HL-60 (cell line): ENCODE data around the gene LCN6.

Experiments
- DNase-seq, 2 experiments: peaks; one replicate each; pipeline ENCODE4 v3.0.0-alpha.2; 2010 to 2020; ENCODE audit warnings: low read depth in 1 of 2, low spot score in 1 of 2
- H3K27ac ChIP-seq: fragments of 250-450 bp; sonication (Bioruptor Pico); replicated peaks from 2 replicates; pipeline ENCODE4 v1.5.1; 2020; ENCODE audit warnings: mild to moderate bottlenecking, moderate library complexity
- H3K27me3 ChIP-seq: fragments of 250-450 bp; sonication (Bioruptor Pico); 2 replicates; pipeline ENCODE4 v1.5.1; 2021; ENCODE audit warnings: mild to moderate bottlenecking, moderate library complexity; ENCODE audit not compliant: insufficient read depth, poor library complexity, severe bottlenecking
- H3K4me3 ChIP-seq: replicated peaks from 2 replicates; pipeline ENCODE4 v1.5.1; 2011; ENCODE audit warnings: mild to moderate bottlenecking, control low read depth, low read length; ENCODE audit not compliant: insufficient read depth
- GABPA ChIP-seq: IDR thresholded peaks from 2 replicates; pipeline ENCODE4 v1.6.1; 2012; ENCODE audit warnings: low read depth
- POLR2AphosphoS5 ChIP-seq: IDR thresholded peaks from 2 replicates; pipeline ENCODE4 v1.6.1; 2012; ENCODE audit warnings: low read depth
- SPI1 ChIP-seq: IDR thresholded peaks from 2 replicates; pipeline ENCODE4 v1.6.1; 2012; ENCODE audit warnings: low read depth, mild to moderate bottlenecking, borderline replicate concordance
- TF ChIP-seq, protein P1 (sequence below): IDR thresholded peaks from one replicate; pipeline ENCODE4 v1.5.1; 2011; ENCODE audit warnings: low read length, control low read depth, inconsistent platforms; ENCODE audit not compliant: insufficient read depth
- TF ChIP-seq, protein P2 (sequence below): IDR thresholded peaks from 2 replicates; pipeline ENCODE4 v1.6.1; 2012; ENCODE audit warnings: low read depth; ENCODE audit not compliant: insufficient replicate concordance

LCN6 gene

DNA sequence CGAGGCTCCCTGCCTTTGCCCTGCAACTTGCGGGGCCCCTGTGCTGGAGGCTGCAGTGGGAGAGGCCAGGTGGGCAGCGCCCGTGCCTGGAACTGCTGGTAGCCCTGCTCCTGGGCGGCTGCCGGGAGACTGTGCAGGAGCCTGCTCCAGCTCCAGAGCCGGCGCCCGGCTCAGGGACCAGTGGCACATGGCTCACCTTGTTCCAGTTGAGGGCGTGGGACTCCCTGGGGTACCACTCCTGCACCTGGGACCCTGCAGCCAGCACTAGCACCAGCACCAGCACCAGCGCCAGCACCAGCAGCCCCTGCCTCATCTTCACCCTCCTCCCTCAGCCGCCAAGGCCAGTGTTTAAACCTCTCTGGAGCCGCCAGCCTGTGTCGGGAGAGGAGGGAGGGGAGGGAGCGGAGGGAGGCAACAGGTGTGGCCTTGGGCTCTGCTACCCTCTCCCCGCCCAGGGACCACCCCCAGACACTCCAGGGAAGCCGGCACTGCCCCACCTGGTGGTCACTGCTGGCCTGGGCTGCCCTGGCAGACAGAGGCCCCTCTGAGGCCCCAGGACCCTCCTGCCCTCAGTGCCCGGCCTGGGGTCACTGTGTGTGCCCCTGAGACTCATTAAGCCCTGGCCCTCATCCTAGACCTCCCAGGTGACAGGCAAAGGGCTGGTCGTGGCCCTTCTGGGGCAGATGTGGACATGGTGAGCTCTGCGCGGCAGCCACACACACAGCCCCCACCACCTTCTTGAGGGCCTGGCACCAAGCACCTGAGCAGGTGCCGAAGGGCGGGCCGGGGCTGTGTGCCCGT is 5.5 kb downstream of the LCN6 start, which contains the start of gene LCN10:
Gene LCN10, minus strand, starts transcription at position 350 of the 801 bp plus-strand sequence. Its CDS starts 37 bp downstream, at position 313.
- TF ChIP-seq SPI1 = no peak
- TF ChIP-seq, protein P1, sequence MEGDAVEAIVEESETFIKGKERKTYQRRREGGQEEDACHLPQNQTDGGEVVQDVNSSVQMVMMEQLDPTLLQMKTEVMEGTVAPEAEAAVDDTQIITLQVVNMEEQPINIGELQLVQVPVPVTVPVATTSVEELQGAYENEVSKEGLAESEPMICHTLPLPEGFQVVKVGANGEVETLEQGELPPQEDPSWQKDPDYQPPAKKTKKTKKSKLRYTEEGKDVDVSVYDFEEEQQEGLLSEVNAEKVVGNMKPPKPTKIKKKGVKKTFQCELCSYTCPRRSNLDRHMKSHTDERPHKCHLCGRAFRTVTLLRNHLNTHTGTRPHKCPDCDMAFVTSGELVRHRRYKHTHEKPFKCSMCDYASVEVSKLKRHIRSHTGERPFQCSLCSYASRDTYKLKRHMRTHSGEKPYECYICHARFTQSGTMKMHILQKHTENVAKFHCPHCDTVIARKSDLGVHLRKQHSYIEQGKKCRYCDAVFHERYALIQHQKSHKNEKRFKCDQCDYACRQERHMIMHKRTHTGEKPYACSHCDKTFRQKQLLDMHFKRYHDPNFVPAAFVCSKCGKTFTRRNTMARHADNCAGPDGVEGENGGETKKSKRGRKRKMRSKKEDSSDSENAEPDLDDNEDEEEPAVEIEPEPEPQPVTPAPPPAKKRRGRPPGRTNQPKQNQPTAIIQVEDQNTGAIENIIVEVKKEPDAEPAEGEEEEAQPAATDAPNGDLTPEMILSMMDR = no peak
- TF ChIP-seq, protein P2, sequence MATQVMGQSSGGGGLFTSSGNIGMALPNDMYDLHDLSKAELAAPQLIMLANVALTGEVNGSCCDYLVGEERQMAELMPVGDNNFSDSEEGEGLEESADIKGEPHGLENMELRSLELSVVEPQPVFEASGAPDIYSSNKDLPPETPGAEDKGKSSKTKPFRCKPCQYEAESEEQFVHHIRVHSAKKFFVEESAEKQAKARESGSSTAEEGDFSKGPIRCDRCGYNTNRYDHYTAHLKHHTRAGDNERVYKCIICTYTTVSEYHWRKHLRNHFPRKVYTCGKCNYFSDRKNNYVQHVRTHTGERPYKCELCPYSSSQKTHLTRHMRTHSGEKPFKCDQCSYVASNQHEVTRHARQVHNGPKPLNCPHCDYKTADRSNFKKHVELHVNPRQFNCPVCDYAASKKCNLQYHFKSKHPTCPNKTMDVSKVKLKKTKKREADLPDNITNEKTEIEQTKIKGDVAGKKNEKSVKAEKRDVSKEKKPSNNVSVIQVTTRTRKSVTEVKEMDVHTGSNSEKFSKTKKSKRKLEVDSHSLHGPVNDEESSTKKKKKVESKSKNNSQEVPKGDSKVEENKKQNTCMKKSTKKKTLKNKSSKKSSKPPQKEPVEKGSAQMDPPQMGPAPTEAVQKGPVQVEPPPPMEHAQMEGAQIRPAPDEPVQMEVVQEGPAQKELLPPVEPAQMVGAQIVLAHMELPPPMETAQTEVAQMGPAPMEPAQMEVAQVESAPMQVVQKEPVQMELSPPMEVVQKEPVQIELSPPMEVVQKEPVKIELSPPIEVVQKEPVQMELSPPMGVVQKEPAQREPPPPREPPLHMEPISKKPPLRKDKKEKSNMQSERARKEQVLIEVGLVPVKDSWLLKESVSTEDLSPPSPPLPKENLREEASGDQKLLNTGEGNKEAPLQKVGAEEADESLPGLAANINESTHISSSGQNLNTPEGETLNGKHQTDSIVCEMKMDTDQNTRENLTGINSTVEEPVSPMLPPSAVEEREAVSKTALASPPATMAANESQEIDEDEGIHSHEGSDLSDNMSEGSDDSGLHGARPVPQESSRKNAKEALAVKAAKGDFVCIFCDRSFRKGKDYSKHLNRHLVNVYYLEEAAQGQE = no peak
- no peak for TF ChIP-seq POLR2AphosphoS5
- TF ChIP-seq GABPA = no peak
- no peak within 1 kb of the TSS for H3K27ac ChIP-seq
- peaks cover 12% of the 10 kb centered on the region for H3K27me3 ChIP-seq
- no peak within 1 kb of the TSS for H3K4me3 ChIP-seq
- DNase-seq = no peak

DNA sequence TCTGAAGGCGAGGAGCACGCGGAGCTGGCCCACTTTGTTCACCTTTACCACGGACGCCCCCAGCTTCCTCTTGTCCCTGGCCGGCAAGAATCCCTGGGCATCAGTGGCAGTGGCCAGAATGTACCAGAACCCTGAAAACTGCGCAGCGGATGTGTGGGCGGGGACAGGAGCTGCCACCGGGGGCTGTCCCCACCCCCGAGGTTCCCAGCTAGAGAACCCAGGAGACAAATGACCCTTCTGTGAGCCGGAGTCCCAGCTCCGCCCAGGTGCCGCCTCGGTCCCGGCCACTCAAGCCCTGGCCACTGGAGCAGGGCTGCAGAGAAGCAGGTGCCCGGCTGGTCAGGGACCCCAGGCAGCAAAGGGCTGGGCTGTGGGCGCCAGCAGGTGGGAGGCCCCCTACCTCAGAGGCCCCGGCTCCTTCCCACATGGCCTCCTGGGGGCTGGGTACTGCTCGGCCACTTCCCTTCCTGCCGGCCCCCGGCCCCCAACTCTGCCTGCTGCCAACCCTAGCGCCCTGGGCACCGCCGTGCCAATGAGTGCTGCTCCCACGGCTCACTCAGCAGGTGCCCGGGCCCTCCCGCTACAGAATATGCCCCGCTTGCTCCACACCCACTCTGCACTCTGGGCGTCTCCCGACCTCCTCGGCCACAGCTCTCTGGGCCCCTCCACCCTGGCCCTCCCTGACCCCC is 6.3 kb downstream of the LCN6 start:
- Histone ChIP-seq H3K27me3 (peaks cover 12% of the 10 kb centered on the region), H3K4me3 (no peak overlapping the region)

More for the DNA sequence above, 6.3 kb downstream of the LCN6 start:
- H3K27ac ChIP-seq = no peak overlapping the region
- TF ChIP-seq, protein P2 = no peak
- TF ChIP-seq POLR2AphosphoS5 (no peak), SPI1 (no peak), GABPA (no peak)
- TF ChIP-seq, protein P1 = no peak
- no peak for DNase-seq
